SU-DHL-6 (cell line): Measurements from ENCODE around the gene PHF13.

Experiments used
- H2AFZ ChIP-seq: fragments of 200-600 bp; sonication (generic); 2 replicates; pipeline ENCODE4 v1.6.1; 2014; ENCODE audit warnings: low read depth, mild to moderate bottlenecking, moderate library complexity, mixed read lengths, antibody characterized with exemption, low read length; ENCODE audit not compliant: severe bottlenecking
- H3F3A ChIP-seq: fragments of 200-600 bp; shearing (Covaris generic); 2 replicates; pipeline ENCODE4 v1.6.0; 2016; ENCODE audit warnings: antibody characterized with exemption, mild to moderate bottlenecking; ENCODE audit not compliant: insufficient read depth
- H3K27ac ChIP-seq: fragments of 200-600 bp; sonication (generic); 2 replicates; pipeline ENCODE4 v1.5.1; 2016; ENCODE audit warnings: low read depth, mild to moderate bottlenecking, low read length, moderate library complexity, mixed read lengths
- H3K27me3 ChIP-seq: fragments of 200-600 bp; sonication (generic), shearing (Covaris generic); 2 replicates; pipeline ENCODE4 v1.6.0; 2014; ENCODE audit warnings: mild to moderate bottlenecking, low read length
- H3K36me3 ChIP-seq: fragments of 200-600 bp; sonication (generic); 2 replicates; pipeline ENCODE4 v1.6.1; 2014; ENCODE audit warnings: mild to moderate bottlenecking, low read length, mixed read lengths
- H3K4me2 ChIP-seq: fragments of 300-600, 200-600 bp; shearing (Covaris generic), sonication (generic); 2 replicates; pipeline ENCODE4 v1.6.0; 2014; ENCODE audit warnings: low read length, low read depth, mild to moderate bottlenecking; ENCODE audit not compliant: poor library complexity, severe bottlenecking
- H3K4me3 ChIP-seq: fragments of 200-600 bp; sonication (generic); 2 replicates; pipeline ENCODE4 v1.5.1; 2014; ENCODE audit warnings: antibody characterized with exemption, low read length, mild to moderate bottlenecking, mixed read lengths; ENCODE audit not compliant: insufficient read depth, poor library complexity, severe bottlenecking
- H3K79me2 ChIP-seq: fragments of 200-600 bp; sonication (generic); 2 replicates; pipeline ENCODE4 v1.6.1; 2014; ENCODE audit warnings: mild to moderate bottlenecking, low read length, moderate library complexity; ENCODE audit not compliant: insufficient read depth
- H3K9ac ChIP-seq: fragments of 200-600 bp; sonication (generic); 2 replicates; pipeline ENCODE4 v1.7.0; 2014; ENCODE audit warnings: mild to moderate bottlenecking, low read length
- H3K9me2 ChIP-seq: fragments of 200-600 bp; sonication (generic); replicated peaks from 2 replicates; pipeline ENCODE4 v1.6.1; 2014; ENCODE audit warnings: low read length; ENCODE audit not compliant: insufficient read depth
- H3K9me3 ChIP-seq: fragments of 200-600 bp; sonication (generic); 2 replicates; pipeline ENCODE4 v1.6.1; 2014; ENCODE audit warnings: low read length, mixed read lengths; ENCODE audit not compliant: insufficient read depth
- H4K20me1 ChIP-seq: fragments of 200-600 bp; sonication (generic); 2 replicates; pipeline ENCODE4 v1.6.1; 2014; ENCODE audit warnings: low read depth, mild to moderate bottlenecking, antibody characterized with exemption, low read length, moderate library complexity, mixed read lengths
- CTCF ChIP-seq: fragments of 200-600 bp; sonication (generic); IDR thresholded peaks from one replicate; pipeline ENCODE4 v1.5.1; 2017; ENCODE audit warnings: antibody characterized with exemption, mild to moderate bottlenecking, low read length, moderate library complexity; ENCODE audit not compliant: insufficient read depth, poor library complexity, severe bottlenecking
- EZH2phosphoT487 ChIP-seq: fragments of 200-600 bp; sonication (generic), shearing (Covaris generic); conservative IDR thresholded peaks from 2 replicates; pipeline ENCODE4 v1.6.1; 2018; ENCODE audit warnings: mild to moderate bottlenecking, antibody characterized with exemption, low read length, moderate library complexity, mixed read lengths

The PHF13 gene

GRCh38 chr1:6668503-6668902, 55.0 kb downstream of the PHF13 start:
- H3F3A ChIP-seq = no peaks in the 10 kb centered on the region
- H3K9ac ChIP-seq = no peak overlapping the region
- H3K9me2 ChIP-seq = no peaks in the 10 kb centered on the region
- H3K9me3 ChIP-seq = no peaks in the 10 kb centered on the region
- no peak overlapping the region for H3K4me3 ChIP-seq
- H4K20me1 ChIP-seq = no peaks in the 10 kb centered on the region
- TF ChIP-seq EZH2phosphoT487 (no peak), CTCF (no peak)
- no peak overlapping the region for H3K27ac ChIP-seq
- H3K27me3 ChIP-seq = no peaks in the 10 kb centered on the region
- H3K36me3 ChIP-seq = no peaks in the 10 kb centered on the region
- no peak overlapping the region for H3K4me2 ChIP-seq
- no peak overlapping the region for H2AFZ ChIP-seq
- H3K79me2 ChIP-seq = no peaks in the 10 kb centered on the region; the same call in 1 of the 2 replicates

GRCh38 chr1:6672558-6672957, 59.0 kb downstream of the PHF13 start:
- Histone ChIP-seq H3K27me3 (no peaks in the 10 kb centered on the region), H3K9ac (no peak overlapping the region), H3K9me3 (no peaks in the 10 kb centered on the region), H3K9me2 (no peaks in the 10 kb centered on the region), H3K4me3 (no peak overlapping the region), H3K79me2 (no peaks in the 10 kb centered on the region), H3K4me2 (no peak overlapping the region), H4K20me1 (no peaks in the 10 kb centered on the region), H2AFZ (no peak overlapping the region), H3K27ac (no peak overlapping the region), H3F3A (no peaks in the 10 kb centered on the region), H3K36me3 (no peaks in the 10 kb centered on the region)
- no peak for TF ChIP-seq EZH2phosphoT487
- TF ChIP-seq CTCF = no peak
